Uterus (tissue), 2 donors: Measurements from ENCODE around the gene BMPR2.

Experiments used
- POLR2A ChIP-seq, 2 donors: fragments of 450-650 bp; IDR thresholded peaks; one replicate each; pipeline ENCODE4 v1.6.1; 2016; ENCODE audit warnings: antibody characterized with exemption in 2 of 2, mild to moderate bottlenecking in 1 of 2, moderate library complexity in 1 of 2
- TF ChIP-seq, protein P1 (sequence below), 4 experiments: fragments of 200-600 bp in 2 of 4; fragments of 450-650 bp in 2 of 4; sonication (generic) in 2 of 4; IDR thresholded peaks; one replicate each; pipeline ENCODE4 v1.5.1; 2016 to 2019; ENCODE audit warnings: antibody characterized with exemption in 4 of 4, mild to moderate bottlenecking in 2 of 4, moderate library complexity in 1 of 4

DNA sequence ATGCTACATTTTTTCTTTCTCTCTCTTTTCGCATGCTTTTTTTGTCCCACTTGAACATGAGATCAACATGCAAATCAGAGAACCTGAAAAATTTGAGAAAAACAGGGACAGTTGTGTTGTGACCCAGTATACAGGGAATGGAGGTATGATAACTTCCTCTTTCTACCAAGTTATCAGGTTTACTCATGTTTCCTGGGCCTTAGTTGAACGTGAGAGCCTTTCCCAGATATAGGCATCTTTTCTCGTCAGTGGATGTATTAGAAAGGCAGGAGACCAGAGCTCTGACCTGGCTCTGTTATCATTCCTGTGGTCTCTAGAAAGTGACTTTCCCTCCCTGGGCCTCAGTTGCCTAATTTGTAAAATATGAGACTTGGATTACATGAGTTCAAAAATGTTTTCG lies 228.6 kb downstream of the BMPR2 start:
- TF ChIP-seq, protein P1, sequence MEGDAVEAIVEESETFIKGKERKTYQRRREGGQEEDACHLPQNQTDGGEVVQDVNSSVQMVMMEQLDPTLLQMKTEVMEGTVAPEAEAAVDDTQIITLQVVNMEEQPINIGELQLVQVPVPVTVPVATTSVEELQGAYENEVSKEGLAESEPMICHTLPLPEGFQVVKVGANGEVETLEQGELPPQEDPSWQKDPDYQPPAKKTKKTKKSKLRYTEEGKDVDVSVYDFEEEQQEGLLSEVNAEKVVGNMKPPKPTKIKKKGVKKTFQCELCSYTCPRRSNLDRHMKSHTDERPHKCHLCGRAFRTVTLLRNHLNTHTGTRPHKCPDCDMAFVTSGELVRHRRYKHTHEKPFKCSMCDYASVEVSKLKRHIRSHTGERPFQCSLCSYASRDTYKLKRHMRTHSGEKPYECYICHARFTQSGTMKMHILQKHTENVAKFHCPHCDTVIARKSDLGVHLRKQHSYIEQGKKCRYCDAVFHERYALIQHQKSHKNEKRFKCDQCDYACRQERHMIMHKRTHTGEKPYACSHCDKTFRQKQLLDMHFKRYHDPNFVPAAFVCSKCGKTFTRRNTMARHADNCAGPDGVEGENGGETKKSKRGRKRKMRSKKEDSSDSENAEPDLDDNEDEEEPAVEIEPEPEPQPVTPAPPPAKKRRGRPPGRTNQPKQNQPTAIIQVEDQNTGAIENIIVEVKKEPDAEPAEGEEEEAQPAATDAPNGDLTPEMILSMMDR (IDR thresholded peaks at IDR 0.05) = no peak
- TF ChIP-seq POLR2A (IDR thresholded peaks at IDR 0.05) = no peak
